HG03045 (cell line): ENCODE measurements around the gene PSKH1.

Experiments used
- ATAC-seq: cut with Tn5 transposase; IDR thresholded peaks from one replicate; pipeline ENCODE4 v1.9.1; 2021; ENCODE audit warnings: mild to moderate bottlenecking, moderate library complexity; ENCODE audit not compliant: unreplicated experiment

The PSKH1 gene

GRCh38 chr16:67977005-67977404 is 84.0 kb downstream of the PSKH1 start:
- ATAC-seq: no peak

GRCh38 chr16:67977469-67978227 is 84.6 kb downstream of the PSKH1 start:
- no peak for ATAC-seq
